Astrocyte of the hippocampus (primary cell): ENCODE measurements around the gene ADCY2.

ENCODE experiments used
- DNase-seq: peaks from one replicate; pipeline ENCODE4 v3.0.0; 2011; ENCODE audit warnings: low read depth, low spot score

Gene ADCY2

DNA sequence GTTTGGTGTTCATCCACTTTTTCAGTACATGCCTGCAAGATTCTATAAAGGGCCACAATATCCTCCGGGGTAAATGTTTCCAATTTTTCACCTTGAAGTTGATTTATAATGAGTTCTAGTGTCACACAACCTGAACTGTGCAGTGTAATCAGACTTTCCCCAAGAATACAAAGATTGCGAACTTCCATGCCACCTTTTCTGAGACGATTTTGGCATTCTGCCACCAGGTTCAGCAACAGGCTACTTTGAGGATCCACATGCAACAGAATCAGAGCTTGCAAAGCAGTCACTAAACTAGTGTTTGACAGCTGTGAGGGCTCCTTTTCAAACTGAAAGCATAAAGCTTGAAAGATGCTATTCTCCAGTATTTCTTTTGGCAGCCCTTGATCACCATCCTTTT lies 471.3 kb downstream of the ADCY2 start:
- DNase-seq = no peak

DNA sequence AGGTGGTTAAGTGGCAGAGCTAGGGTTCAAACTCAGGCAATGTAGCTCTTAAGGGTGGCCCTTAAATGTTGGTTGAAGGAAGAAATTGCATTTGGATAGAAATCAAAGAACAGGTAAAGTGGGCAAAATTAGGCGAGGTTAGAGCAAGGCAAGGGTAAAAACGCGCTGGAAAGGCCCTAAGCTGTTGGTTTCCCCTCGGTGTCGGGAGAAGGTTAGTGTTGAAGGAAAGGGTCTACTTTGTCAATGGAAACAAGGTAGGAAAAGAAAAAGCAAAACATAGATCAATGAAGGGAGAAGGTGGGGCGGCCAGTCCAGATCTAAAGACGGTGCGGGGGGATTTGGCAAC lies 472.5 kb downstream of the ADCY2 start:
- DNase-seq = no peak

DNA sequence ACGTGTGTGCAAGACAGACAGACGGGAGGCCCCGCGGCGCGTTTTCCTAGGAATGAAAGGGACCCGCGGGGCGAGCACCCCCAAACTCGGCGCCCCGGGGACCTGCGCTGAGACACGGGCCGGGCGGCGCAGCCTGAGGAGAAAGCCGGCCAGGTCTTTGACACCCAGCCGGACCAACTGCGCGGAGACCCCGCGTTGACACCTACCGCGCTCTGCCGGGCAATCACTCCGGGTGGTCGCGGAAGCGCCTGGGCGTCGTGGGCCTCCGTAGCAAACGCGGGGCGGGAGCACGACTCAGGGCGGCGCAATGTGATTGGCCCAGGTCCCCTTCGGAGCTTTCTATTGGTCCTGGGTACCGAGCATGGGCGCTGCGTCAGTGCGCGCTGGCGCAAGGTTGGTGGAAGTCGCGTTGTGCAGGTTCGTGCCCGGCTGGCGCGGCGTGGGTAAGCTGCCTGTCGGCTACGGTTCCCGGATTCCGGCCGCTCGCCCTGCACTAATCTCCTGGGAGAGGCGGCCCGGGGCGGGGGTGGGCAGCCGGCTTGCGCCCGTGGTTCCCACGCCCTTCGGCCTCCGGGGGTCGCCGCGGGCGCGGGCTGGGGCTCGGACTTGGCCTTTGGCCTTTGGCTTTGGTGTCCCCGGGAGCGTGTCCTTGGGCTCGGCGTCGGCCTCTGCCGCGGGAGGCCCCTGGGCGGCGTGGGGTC lies 473.0 kb downstream of the ADCY2 start, which contains the start of the genes FASTKD3 and MTRR:
FASTKD3 (minus strand) TSS at position 259 of the 701 bp plus-strand sequence. CDS start 948 bp downstream, outside the sequence.
MTRR (plus strand) TSS at position 376 of the 701 bp plus-strand sequence. CDS start 1,647 bp downstream, outside the sequence.
- DNase-seq = peak; percentile 97

DNA sequence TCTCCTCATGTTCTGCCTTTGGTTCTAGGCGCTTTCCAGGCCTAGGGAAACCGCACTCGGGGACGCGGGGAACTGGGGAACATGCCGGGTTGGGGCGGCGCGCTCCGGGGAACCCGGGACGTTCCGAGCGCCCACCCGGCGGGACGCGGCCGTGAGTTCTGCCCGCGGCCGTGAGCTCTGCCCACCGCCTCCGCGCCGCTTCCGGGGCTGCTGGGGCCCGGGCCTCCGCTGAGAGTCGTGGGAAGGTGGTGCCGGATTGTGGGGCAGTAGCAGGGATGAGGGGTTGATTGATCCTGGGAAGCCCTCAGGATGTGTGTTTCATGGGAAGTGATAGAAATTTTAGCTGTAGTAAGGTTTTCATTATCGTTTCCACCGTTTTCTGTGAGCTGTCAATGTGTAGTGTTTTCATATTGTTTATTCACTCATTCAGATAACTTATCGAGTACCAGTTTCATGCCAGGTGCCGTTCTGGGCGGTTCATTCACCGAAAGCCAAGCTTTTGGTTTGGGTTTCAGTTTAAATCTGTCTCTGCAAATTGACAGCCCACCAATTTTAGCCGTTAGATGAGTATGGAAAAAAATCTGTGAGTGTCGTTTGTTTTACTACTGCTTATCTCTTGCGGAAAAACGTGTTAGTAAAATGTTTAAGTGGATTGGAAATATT lies 473.7 kb downstream of the ADCY2 start:
- peak; percentile 45 for DNase-seq

DNA sequence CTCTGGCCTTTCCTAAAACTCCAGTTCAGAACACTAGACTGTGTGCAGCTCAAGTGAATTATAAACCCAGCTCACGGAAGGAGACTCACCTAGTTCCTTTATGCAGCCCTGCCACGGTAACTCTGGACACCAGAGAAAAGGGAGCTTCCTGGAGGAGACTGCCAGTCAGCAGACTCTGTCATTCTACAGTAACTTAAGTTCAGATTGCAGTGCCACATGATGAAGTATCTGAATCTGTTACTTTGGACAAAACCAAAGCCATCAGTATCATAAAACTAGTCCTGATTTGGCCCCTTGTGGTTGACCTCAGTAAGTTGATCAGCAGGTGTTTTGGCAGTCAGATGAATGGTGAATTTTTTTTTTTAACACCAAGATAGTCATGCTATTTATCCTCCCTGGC lies 475.7 kb downstream of the ADCY2 start:
- no peak for DNase-seq

DNA sequence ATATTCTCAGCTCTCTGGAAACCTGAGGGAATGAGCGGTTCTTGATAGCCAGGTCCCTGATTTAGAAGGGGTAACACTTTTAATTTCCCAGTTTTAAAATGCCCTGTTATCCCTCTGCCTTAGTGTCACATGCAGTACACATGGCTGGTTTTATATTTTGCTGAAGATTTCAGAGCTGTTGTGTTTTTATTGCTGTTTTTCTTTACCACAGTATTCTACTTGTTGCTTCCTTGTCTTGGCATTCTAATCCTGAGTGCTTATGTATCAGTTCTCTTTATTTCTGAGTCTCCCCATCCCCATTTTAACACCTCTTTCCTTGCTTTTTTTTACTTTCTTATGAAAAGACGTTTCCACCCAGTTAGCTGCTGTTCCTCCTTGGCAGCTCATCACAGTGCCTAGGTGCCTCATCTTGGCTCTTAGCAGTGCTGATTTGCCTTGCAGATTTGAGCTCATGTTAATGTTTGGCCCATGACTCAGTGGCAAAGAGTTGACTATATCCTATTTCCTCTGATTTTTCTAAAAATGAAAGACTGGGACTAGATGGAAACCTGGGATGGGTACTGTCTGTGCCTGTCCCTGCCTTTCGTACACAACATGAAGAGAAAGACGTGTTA lies 476.7 kb downstream of the ADCY2 start:
- peak; percentile 67 for DNase-seq

DNA sequence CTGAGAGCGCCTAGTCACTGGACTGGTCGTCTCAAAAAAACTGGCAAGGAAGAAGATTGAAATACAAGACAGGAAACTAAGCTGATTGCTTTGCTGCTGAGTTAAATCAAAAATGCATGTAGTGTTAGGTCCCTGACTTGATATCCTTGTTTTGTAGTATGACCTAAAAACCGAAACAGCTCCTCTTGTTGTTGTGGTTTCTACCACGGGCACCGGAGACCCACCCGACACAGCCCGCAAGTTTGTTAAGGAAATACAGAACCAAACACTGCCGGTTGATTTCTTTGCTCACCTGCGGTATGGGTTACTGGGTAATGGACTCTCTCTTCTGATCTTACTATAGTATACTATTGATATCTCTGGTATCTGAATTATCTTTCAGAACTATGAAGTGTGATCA lies 477.3 kb downstream of the ADCY2 start:
- no peak for DNase-seq

DNA sequence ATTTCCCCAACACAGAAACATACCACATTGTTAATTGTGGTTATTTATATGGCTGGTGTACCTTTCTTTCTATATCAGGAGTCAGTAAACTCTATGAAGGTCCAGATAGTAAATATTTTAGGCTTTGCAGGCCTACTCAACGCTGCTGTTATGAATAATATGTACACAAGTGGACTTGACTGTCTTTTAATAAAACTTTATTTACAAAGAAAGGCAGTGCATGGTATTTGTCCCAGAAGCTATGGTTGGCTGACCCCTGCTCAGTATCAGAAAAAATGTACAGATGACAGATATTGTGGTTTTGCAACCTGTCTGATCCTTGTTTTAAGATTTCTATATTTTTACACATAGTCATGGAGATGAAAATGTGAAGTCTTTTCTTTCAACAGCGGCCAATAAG lies 478.7 kb downstream of the ADCY2 start:
- no peak for DNase-seq

DNA sequence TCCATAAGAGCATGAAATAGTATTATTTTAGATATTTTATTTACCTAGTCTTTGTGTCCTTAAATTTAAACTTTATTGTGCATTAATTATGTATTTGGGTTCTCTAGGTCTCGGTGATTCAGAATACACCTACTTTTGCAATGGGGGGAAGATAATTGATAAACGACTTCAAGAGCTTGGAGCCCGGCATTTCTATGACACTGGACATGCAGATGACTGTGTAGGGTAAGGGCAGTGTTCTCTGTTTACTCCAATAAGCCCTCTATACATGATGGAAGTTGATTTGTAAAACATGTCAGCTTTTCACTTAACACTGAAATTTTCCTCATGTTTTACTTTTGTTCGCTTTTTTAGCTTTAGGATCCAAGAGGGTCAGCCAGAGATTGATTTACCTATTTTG lies 479.2 kb downstream of the ADCY2 start:
- no peak for DNase-seq

DNA sequence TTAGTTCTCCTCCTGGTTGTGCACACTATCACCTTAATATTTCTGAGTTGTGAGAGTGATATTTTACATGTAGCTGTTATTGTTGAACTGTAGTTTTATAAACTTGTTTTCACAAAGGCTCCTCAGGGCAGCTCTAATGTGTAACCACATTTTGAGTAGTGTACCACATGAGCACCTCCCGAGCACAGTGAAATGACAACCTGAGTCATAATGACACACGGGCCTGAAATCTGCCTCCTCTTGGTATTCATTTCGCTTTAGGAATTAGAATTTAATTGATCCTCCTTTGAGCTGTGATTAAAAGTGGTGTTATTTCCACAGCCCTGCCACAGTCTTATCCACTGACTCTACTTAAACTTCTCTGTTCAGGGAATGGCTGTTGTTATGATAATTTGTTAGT lies 480.9 kb downstream of the ADCY2 start:
- DNase-seq = peak; percentile 74

DNA sequence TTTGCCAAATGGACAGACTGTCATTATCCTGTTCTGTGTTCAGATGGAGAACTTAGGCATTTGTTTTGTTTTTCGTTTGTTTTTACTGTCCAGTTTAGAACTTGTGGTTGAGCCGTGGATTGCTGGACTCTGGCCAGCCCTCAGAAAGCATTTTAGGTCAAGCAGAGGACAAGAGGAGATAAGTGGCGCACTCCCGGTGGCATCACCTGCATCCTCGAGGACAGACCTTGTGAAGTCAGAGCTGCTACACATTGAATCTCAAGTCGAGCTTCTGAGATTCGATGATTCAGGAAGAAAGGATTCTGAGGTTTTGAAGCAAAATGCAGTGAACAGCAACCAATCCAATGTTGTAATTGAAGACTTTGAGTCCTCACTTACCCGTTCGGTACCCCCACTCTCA lies 481.9 kb downstream of the ADCY2 start:
- DNase-seq = peak; percentile 55

DNA sequence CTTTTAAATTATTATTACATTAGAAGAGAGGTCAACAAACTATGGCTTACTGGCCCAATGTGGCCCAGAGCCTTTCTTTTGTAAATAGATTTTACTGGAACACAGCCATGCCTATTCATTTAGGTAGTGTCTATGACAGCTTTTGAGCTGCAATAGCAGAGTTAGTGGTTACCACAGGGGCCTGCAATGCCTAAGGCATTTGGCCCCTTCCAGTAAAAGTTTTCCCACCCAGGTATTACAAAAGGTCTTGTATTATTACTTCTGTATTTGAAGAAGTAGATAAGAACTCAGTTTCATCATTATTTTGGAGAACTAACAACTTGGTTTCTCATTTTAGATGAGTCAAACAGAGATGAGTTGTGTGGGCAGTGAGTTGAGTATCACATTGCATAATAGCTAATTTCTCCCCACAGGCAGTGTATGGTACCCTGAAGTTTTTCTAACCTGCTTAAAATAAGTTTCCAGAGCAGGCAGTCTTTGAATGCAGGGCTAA lies 482.5 kb downstream of the ADCY2 start:
- no peak for DNase-seq
